OCI-LY7 (cell line): ENCODE results near the gene CADM4. TPM values are rescaled to one million over a fixed set of nuclear protein-coding genes. Genes with fewer than 3 reads are reported as not detected.

ENCODE experiments used
- BruUV-seq: library from RNA; stranded (reverse); fragments of 400-500 nt; replicated peaks from 2 replicates; lab custom pipeline; 2021; lab: Mats Ljungman, UMichigan
- CTCF ChIA-PET: fragments of 300-600 bp; sonication (Branson Sonifier 250); formaldehyde crosslinking; loops from one replicate; lab custom pipeline; 2022; ENCODE audit warnings: antibody characterized with exemption; ENCODE audit not compliant: unreplicated experiment; lab: Charles Lee
- POLR2A ChIA-PET: fragments of 300-600 bp; sonication (Branson Sonifier 250); formaldehyde crosslinking; loops from one replicate; lab custom pipeline; 2022; ENCODE audit warnings: antibody characterized with exemption; lab: Charles Lee
- DNase-seq: peaks from one replicate; pipeline ENCODE4 v3.0.0-alpha.2; 2015; ENCODE audit warnings: low spot score
- H2AFZ ChIP-seq: fragments of 200-600 bp; sonication (generic), shearing (Covaris generic); 2 replicates; pipeline ENCODE4 v1.6.1; 2014; ENCODE audit warnings: mild to moderate bottlenecking, antibody characterized with exemption, low read length, moderate library complexity
- H3K27ac ChIP-seq: fragments of 200-600 bp; sonication (generic); 2 replicates; pipeline ENCODE4 v1.5.1; 2014; ENCODE audit warnings: mixed run types, low read depth, mild to moderate bottlenecking, moderate library complexity, low read length, inconsistent platforms; ENCODE audit not compliant: poor library complexity, severe bottlenecking
- H3K36me3 ChIP-seq: fragments of 200-600 bp; sonication (generic); 2 replicates; pipeline ENCODE4 v1.6.1; 2014; ENCODE audit warnings: mild to moderate bottlenecking, antibody characterized with exemption, low read length, moderate library complexity, mixed read lengths; ENCODE audit not compliant: insufficient read depth
- H3K4me1 ChIP-seq: fragments of 200-600 bp; sonication (generic); 2 replicates; pipeline ENCODE4 v1.5.1; 2014; ENCODE audit warnings: mild to moderate bottlenecking, low read length; ENCODE audit not compliant: insufficient read depth, poor library complexity, severe bottlenecking
- H3K4me2 ChIP-seq: fragments of 200-600 bp; sonication (generic); 2 replicates; pipeline ENCODE4 v1.6.1; 2014; ENCODE audit warnings: mild to moderate bottlenecking, low read length
- H3K4me3 ChIP-seq: fragments of 200-600 bp; sonication (generic); 2 replicates; pipeline ENCODE4 v1.5.1; 2014; ENCODE audit warnings: mild to moderate bottlenecking, low read depth, low read length; ENCODE audit not compliant: poor library complexity, severe bottlenecking
- H3K79me2 ChIP-seq: fragments of 200-600 bp; sonication (generic); 2 replicates; pipeline ENCODE4 v1.6.1; 2016; ENCODE audit warnings: low read depth, mild to moderate bottlenecking, low read length, moderate library complexity, mixed read lengths; ENCODE audit not compliant: insufficient read depth
- H3K9me2 ChIP-seq: fragments of 200-600 bp; sonication (generic); 2 replicates; pipeline ENCODE4 v1.6.1; 2016; ENCODE audit warnings: mild to moderate bottlenecking, low read length, mixed read lengths; ENCODE audit not compliant: insufficient read depth
- H3K9me3 ChIP-seq: fragments of 200-600 bp; sonication (generic); 2 replicates; pipeline ENCODE4 v1.6.1; 2014; ENCODE audit warnings: mild to moderate bottlenecking, mixed run types, low read length, mixed read lengths
- H4K20me1 ChIP-seq: fragments of 200-600 bp; sonication (generic); 2 replicates; pipeline ENCODE4 v1.6.1; 2014; ENCODE audit warnings: mild to moderate bottlenecking, antibody characterized with exemption, low read length, moderate library complexity, mixed read lengths; ENCODE audit not compliant: insufficient read depth
- CTCF ChIP-seq: fragments of 200-600 bp; sonication (generic); conservative IDR thresholded peaks from 2 replicates; pipeline ENCODE4 v1.5.1; 2014; ENCODE audit warnings: mild to moderate bottlenecking, antibody characterized with exemption, low read length, moderate library complexity, mixed read lengths
- EZH2phosphoT487 ChIP-seq: fragments of 200-600 bp; sonication (generic); IDR thresholded peaks from 2 replicates; pipeline ENCODE4 v1.6.1; 2018; ENCODE audit warnings: low read depth, borderline replicate concordance, mild to moderate bottlenecking, mixed run types, antibody characterized with exemption, low read length, moderate library complexity, mixed read lengths
- intact Hi-C: fragments of 100-400 bp; cut with micrococcal nuclease; formaldehyde crosslinking; loops from one replicate; pipeline ENCODE4 v1.10.0; 2022; ENCODE audit not compliant: unreplicated experiment
- total RNA-seq, 2 experiments: library from RNA; depleted of rRNA in 1 of 2; stranded (reverse); fragments of >200 nt in 1 of 2; shearing (Covaris generic) in 1 of 2; gene quantifications; 2 replicates each; pipeline ENCODE4 v1.2.3, GENCODE V29; 2014 to 2022

CADM4 gene
- total RNA-seq, 2 experiments from 2014 or later = not detected

- no peaks in the 10 kb centered on the region for H3K36me3 ChIP-seq
- no peaks in the 10 kb centered on the region for H4K20me1 ChIP-seq
- no peak overlapping the region for H3K4me2 ChIP-seq
- ChIA-PET POLR2A (no interaction called here), CTCF (no interaction called here)
- no peak overlapping the region for H3K27ac ChIP-seq
- H3K9me2 ChIP-seq = no peaks in the 10 kb centered on the region
- H3K4me1 ChIP-seq = peaks cover under 1% of the 10 kb centered on the region
- H3K79me2 ChIP-seq = no peaks in the 10 kb centered on the region
- TF ChIP-seq EZH2phosphoT487 = no peak
- TF ChIP-seq CTCF = no peak
- no peaks in the 10 kb centered on the region for H3K9me3 ChIP-seq
- intact Hi-C loops = no loop called here
- no peak overlapping the region for H3K4me3 ChIP-seq
- no peak for DNase-seq
- no TSS peak for BruUV-seq
- no peak overlapping the region for H2AFZ ChIP-seq
These were observed 13.6 kb downstream of the CADM4 start for GRCh38 chr19:43625918-43626579.

- no peaks in the 10 kb centered on the region for H3K36me3 ChIP-seq
- no peaks in the 10 kb centered on the region for H4K20me1 ChIP-seq
- no peak overlapping the region for H3K27ac ChIP-seq
- H3K4me2 ChIP-seq = peak overlapping the region; percentile 16; the same call in 1 of the 2 replicates
- no peak overlapping the region for H2AFZ ChIP-seq
- ChIA-PET POLR2A (no interaction called here), CTCF (no interaction called here)
- TF ChIP-seq EZH2phosphoT487 = no peak
- peak; percentile 69 for TF ChIP-seq CTCF
- intact Hi-C loops = no loop called here
- H3K79me2 ChIP-seq = peaks cover 8% of the 10 kb centered on the region; the same call in 1 of the 2 replicates
- peaks cover 12% of the 10 kb centered on the region for H3K4me1 ChIP-seq
- H3K9me2 ChIP-seq = no peaks in the 10 kb centered on the region
- DNase-seq = peak; percentile 92
- no TSS peak for BruUV-seq
- H3K9me3 ChIP-seq = no peaks in the 10 kb centered on the region
- H3K4me3 ChIP-seq = no peak overlapping the region
These were observed 14.7 kb downstream of the CADM4 start for GRCh38 chr19:43624933-43625332.
